HepG2 (cell line): ENCODE measurements around the gene DDRGK1. TPM values are rescaled to one million over a fixed set of nuclear protein-coding genes. Genes with fewer than 3 reads are reported as not detected.

Experiments
- CC2D1A ChIP-seq: sonication (generic); formaldehyde crosslinking; IDR thresholded peaks from 2 replicates; pipeline ENCODE4 v1.8.1; 2023; ENCODE audit warnings: mild to moderate bottlenecking, missing genetic modification reagents
- HIC2 ChIP-seq: sonication (generic); formaldehyde crosslinking; IDR thresholded peaks from 2 replicates; pipeline ENCODE4 v1.9.0; 2022; ENCODE audit warnings: low read depth, missing genetic modification reagents
- NR0B2 ChIP-seq: sonication (generic); formaldehyde crosslinking; IDR thresholded peaks from 2 replicates; pipeline ENCODE4 v1.4.0; 2020; ENCODE audit warnings: mild to moderate bottlenecking, missing genetic modification reagents
- SAFB2 ChIP-seq: sonication (generic); formaldehyde crosslinking; IDR thresholded peaks from 2 replicates; pipeline ENCODE4 v1.5.1; 2020; ENCODE audit warnings: missing genetic modification reagents, low read depth, mild to moderate bottlenecking, borderline replicate concordance
- SUZ12 ChIP-seq: fragments of 150-350 bp; IDR thresholded peaks from 2 replicates; pipeline ENCODE4 v1.6.1; 2014; ENCODE audit warnings: low read depth, low read length
- UBTF ChIP-seq: sonication (generic); formaldehyde crosslinking; IDR thresholded peaks from 2 replicates; pipeline ENCODE4 v1.4.0; 2020; ENCODE audit warnings: mild to moderate bottlenecking, missing genetic modification reagents
- USF2 ChIP-seq, 2 experiments: sonication (generic) in 1 of 2; formaldehyde crosslinking in 1 of 2; IDR thresholded peaks; 2 replicates each; pipeline versions ENCODE4 v1.5.1 to v1.6.1; 2011 to 2020; ENCODE audit warnings: borderline replicate concordance in 1 of 2, low read depth in 1 of 2, low read length in 1 of 2, mild to moderate bottlenecking in 1 of 2, missing genetic modification reagents in 1 of 2, moderate library complexity in 1 of 2
- ZFP62 ChIP-seq: sonication (generic); formaldehyde crosslinking; IDR thresholded peaks from 2 replicates; pipeline ENCODE4 v1.4.0; 2020; ENCODE audit warnings: missing genetic modification reagents
- ZNF275 ChIP-seq: sonication (generic); formaldehyde crosslinking; IDR thresholded peaks from 2 replicates; pipeline ENCODE4 v1.8.0; 2022; ENCODE audit warnings: missing genetic modification reagents, mild to moderate bottlenecking, inconsistent platforms, borderline replicate concordance
- ZNF333 ChIP-seq: sonication (generic); formaldehyde crosslinking; IDR thresholded peaks from 2 replicates; pipeline ENCODE4 v1.4.0; 2020; ENCODE audit warnings: mild to moderate bottlenecking, missing genetic modification reagents, borderline replicate concordance
- ZNF512B ChIP-seq: sonication (generic); formaldehyde crosslinking; IDR thresholded peaks from 2 replicates; pipeline ENCODE4 v1.5.1; 2020; ENCODE audit warnings: missing genetic modification reagents, mild to moderate bottlenecking, borderline replicate concordance
- ZNF567 ChIP-seq: sonication (generic); formaldehyde crosslinking; IDR thresholded peaks from 2 replicates; pipeline ENCODE4 v1.8.1; 2023; ENCODE audit warnings: mild to moderate bottlenecking, missing genetic modification reagents, borderline replicate concordance
- ZNF570 ChIP-seq: sonication (generic); formaldehyde crosslinking; IDR thresholded peaks from 2 replicates; pipeline ENCODE4 v1.4.0; 2020; ENCODE audit warnings: mild to moderate bottlenecking, missing genetic modification reagents, borderline replicate concordance
- ZNF713 ChIP-seq: sonication (generic); formaldehyde crosslinking; IDR thresholded peaks from 2 replicates; pipeline ENCODE4 v1.4.0; 2020; ENCODE audit warnings: mild to moderate bottlenecking, missing genetic modification reagents
- ZNF766 ChIP-seq: sonication (generic); formaldehyde crosslinking; IDR thresholded peaks from 2 replicates; pipeline ENCODE4 v1.5.0; 2020; ENCODE audit warnings: missing genetic modification reagents, borderline replicate concordance
- polyA plus RNA-seq, 8 experiments: library from polyadenylated mRNA; depleted of rRNA in 3 of 8; stranded (reverse) in 7 of 8; unstranded in 1 of 8; fragments of >200 nt; fragmentation: Illumina TruSeq in 4 of 8; extraction: Trizol in 4 of 8; gene quantifications; 2 replicates each; pipeline versions ENCODE4 v1.2.1 to v1.2.3, GENCODE V29; 2011 to 2016; ENCODE audit warnings: low read depth in 4 of 8, missing spikeins in 1 of 8, mixed read lengths in 1 of 8; ENCODE audit not compliant: insufficient read depth in 1 of 8
- total RNA-seq, 5 experiments: library from RNA; depleted of rRNA; stranded (reverse); fragments of >200 nt; fragmentation: Illumina TruSeq; extraction: Trizol; gene quantifications; 2 replicates each; pipeline ENCODE4 v1.2.3, GENCODE V29; 2016; ENCODE audit warnings: low read depth in 1 of 5

DDRGK1 gene
- total and polyA plus RNA-seq, 2 of the 13 experiments (the other 11 are each of a cell fraction or from before 2014, with no cell fraction given), result 96.7 to 149 TPM

GRCh38 chr20:3237011-3237957, 32.8 kb upstream of the DDRGK1 start (continued):
- TF ChIP-seq ZNF512B (CRISPR knock-in tag) (no peak), ZNF766 (no peak), SAFB2 (no peak), ZFP62 (CRISPR knock-in tag) (no peak), SUZ12 (no peak), CC2D1A (CRISPR knock-in tag) (no peak), ZNF275 (CRISPR knock-in tag) (no peak), ZNF570 (no peak), UBTF (0 out of 2 replicates have a peak, but pooled peaks have one; percentile 22), NR0B2 (CRISPR knock-in tag) (peak; percentile 47; the same call in 1 of the 2 replicates), ZNF567 (CRISPR knock-in tag) (0 out of 2 replicates have a peak, but pooled peaks have one; percentile 33), HIC2 (CRISPR knock-in tag) (0 out of 2 replicates have a peak, but pooled peaks have one; percentile 31), ZNF713 (peak; percentile 92; the same call in 1 of the 2 replicates), USF2 (IDR thresholded peaks at IDR 0.05; ENCODE audit: low read depth, low read length) (no peak), USF2 (CRISPR knock-in tag; IDR thresholded peaks at IDR 0.05; ENCODE audit: borderline replicate concordance) (no peak), ZNF333 (no peak)
